ENCODE data around the gene BACE2.

DNA sequence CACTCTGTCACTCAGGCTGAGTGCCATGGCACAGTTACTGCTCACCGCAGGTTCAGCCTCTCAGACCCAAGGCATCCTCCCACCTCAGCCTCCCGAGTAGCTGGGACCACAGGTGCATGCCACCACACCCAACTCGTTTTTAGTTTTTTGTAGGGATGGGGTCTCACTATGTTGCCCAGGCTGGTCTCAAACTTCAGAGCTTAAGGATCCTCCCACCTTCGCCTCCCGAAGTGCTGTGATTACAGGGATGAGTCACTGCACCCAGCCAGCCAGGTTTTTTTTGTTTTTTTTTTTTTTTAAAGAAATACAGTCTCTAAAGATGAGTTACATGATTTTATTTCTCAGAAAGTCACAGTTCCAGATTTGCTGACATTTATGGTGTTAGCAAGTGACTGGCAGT is 29.0 kb downstream of the BACE2 start:
- TF ChIP-seq CTCF (IDR thresholded peaks at IDR 0.05; ENCODE audit: insufficient read depth, low read length, poor library complexity, severe bottlenecking) (no peak), EZH2phosphoT487 (conservative IDR thresholded peaks at IDR 0.05; ENCODE audit: low read length) (no peak)
